Ascending aorta (tissue), 2 donors: ENCODE measurements around the gene PIK3R3. TPM values are rescaled to one million over a fixed set of nuclear protein-coding genes. Genes with fewer than 3 reads are reported as not detected.

Experiments
- DNase-seq, 2 donors: peaks; one replicate each; pipeline ENCODE4 v3.0.0-alpha.2; 2019; ENCODE audit warnings: low spot score in 2 of 2
- H3K27ac ChIP-seq, 2 donors: fragments of 200-600 bp; sonication (generic); one replicate each; pipeline ENCODE4 v1.5.1; 2016 to 2017; ENCODE audit warnings: mild to moderate bottlenecking in 1 of 2
- H3K27me3 ChIP-seq: fragments of 200-600 bp; sonication (generic); one replicate; pipeline ENCODE4 v1.5.1; 2017
- H3K36me3 ChIP-seq, 2 donors: fragments of 200-600 bp; sonication (generic); one replicate each; pipeline ENCODE4 v1.5.1; 2016
- H3K4me1 ChIP-seq, 2 donors: fragments of 200-600 bp; sonication (generic); one replicate each; pipeline ENCODE4 v1.5.1; 2016 to 2017; ENCODE audit warnings: mild to moderate bottlenecking in 1 of 2
- H3K4me3 ChIP-seq, 2 donors: fragments of 200-600 bp; sonication (generic); one replicate each; pipeline ENCODE4 v1.5.1; 2016 to 2017; ENCODE audit warnings: mild to moderate bottlenecking in 1 of 2
- H3K9me3 ChIP-seq, 2 donors: fragments of 200-600 bp; sonication (generic); one replicate each; pipeline ENCODE4 v1.5.1; 2016
- intact Hi-C: fragments of 100-400 bp; cut with DNase I; formaldehyde crosslinking; loops from one replicate; pipeline ENCODE4 v1.15.1; 2023
- total RNA-seq: library from RNA; depleted of rRNA; stranded (reverse); fragments of >200 nt; gene quantifications from one replicate; pipeline ENCODE4 v1.1.0, GENCODE V29; 2016
- TF ChIP-seq, protein P1 (sequence below), 3 experiments: fragments of 200-600 bp in 2 of 3; fragments of 450-650 bp in 1 of 3; sonication (generic) in 2 of 3; IDR thresholded peaks; one replicate each; pipeline ENCODE4 v1.5.1; 2016 to 2019; ENCODE audit warnings: antibody characterized with exemption in 3 of 3, mild to moderate bottlenecking in 1 of 3, moderate library complexity in 1 of 3

The PIK3R3 gene
- total RNA-seq, 1 donor from 2014 or later, result 33.1 TPM

DNA sequence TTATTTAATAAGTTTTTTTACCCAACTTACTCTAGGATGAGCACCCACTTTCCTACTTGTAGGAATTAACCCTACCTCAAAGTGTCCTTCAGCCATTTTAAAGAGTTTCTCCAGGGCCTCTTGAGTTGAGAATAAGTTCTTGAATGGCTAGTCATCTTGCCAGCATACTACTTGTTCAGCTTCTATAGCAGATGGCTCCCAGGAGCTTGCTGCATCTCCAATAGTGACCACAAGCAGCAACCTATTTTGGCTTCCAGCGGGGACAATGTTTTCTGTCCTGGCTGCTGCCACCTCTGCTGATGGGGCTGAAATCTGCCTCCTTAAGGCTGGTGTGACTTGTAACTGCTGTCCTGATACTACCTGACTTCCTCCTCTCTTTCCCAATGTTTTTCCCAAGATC lies 20.8 kb upstream of the PIK3R3 start:
- TF ChIP-seq, protein P1, sequence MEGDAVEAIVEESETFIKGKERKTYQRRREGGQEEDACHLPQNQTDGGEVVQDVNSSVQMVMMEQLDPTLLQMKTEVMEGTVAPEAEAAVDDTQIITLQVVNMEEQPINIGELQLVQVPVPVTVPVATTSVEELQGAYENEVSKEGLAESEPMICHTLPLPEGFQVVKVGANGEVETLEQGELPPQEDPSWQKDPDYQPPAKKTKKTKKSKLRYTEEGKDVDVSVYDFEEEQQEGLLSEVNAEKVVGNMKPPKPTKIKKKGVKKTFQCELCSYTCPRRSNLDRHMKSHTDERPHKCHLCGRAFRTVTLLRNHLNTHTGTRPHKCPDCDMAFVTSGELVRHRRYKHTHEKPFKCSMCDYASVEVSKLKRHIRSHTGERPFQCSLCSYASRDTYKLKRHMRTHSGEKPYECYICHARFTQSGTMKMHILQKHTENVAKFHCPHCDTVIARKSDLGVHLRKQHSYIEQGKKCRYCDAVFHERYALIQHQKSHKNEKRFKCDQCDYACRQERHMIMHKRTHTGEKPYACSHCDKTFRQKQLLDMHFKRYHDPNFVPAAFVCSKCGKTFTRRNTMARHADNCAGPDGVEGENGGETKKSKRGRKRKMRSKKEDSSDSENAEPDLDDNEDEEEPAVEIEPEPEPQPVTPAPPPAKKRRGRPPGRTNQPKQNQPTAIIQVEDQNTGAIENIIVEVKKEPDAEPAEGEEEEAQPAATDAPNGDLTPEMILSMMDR (IDR thresholded peaks at IDR 0.05), result no peak
- Histone ChIP-seq H3K4me3 (no peak overlapping the region), H3K9me3 (no peaks in the 10 kb centered on the region), H3K4me1 (no peaks in the 10 kb centered on the region), H3K27ac (no peak overlapping the region), H3K27me3 (no peaks in the 10 kb centered on the region), H3K36me3 (no peaks in the 10 kb centered on the region)
- intact Hi-C loops, result no loop called here
- DNase-seq, result no peak

DNA sequence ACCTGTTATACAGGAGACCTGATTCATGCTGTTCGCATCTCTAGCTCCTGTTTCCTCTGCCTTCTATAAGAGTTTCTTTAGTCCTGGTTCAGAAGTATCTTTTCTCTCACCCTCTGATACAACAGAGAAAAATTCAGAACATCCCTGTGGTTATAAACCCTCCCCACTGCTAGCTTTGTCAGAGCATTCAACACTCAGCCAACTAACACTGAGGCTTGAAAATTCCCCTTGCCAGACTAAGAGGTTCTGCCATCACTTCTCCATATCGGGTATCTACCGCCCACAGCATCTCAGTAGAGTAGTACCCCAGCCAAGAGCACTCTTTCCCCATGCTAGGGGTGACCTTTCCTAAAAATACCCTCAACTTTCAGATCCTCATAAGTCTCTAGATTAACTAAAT lies 19.6 kb upstream of the PIK3R3 start:
- Histone ChIP-seq H3K4me3 (no peak overlapping the region), H3K27ac (no peak overlapping the region), H3K4me1 (no peaks in the 10 kb centered on the region), H3K36me3 (no peaks in the 10 kb centered on the region), H3K9me3 (no peaks in the 10 kb centered on the region), H3K27me3 (no peaks in the 10 kb centered on the region)
- TF ChIP-seq, protein P1 (IDR thresholded peaks at IDR 0.05), result no peak
- intact Hi-C loops, result no loop called here
- no peak for DNase-seq

DNA sequence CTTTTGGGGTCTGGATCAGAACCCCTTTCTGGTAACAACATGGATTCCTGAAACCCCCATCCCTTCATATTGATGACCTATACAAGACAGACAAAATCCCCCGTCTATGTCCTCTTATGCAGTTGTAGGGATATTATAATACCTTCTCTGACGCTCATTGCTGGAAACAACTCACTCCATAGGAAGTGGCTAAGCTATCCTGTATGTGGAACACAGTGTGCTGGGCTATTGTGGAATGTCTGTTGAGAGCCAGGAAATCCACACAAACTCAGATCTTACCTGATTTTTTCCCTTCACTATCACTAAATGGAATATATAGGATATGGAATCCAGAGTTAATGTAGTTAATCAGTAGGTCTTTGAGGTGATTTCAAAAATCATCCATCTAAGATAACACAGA lies 17.7 kb upstream of the PIK3R3 start:
- Histone ChIP-seq H3K9me3 (no peaks in the 10 kb centered on the region), H3K27me3 (no peaks in the 10 kb centered on the region), H3K4me3 (no peak overlapping the region), H3K4me1 (no peaks in the 10 kb centered on the region), H3K27ac (no peak overlapping the region), H3K36me3 (no peaks in the 10 kb centered on the region)
- intact Hi-C loops, result no loop called here
- TF ChIP-seq, protein P1 (IDR thresholded peaks at IDR 0.05), result no peak
- no peak for DNase-seq

DNA sequence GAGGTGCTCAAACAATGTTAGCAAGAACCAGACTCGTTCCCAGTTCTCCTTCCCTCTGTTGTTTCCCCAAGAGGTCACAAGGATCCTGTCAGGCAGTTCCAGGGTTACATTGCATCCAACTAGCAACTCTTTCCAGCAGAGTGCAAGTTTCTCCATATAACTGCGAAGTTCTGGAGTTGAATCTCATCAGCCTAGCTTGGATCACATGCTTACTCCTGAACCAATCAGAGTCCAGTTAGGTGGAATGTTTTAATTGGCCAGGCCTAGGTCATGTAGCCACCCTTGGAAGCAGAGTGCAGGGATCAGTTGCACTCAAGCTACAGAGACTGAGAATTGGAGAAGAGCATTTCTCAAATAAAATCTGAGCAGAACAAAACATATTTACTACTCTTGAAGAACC lies 15.9 kb upstream of the PIK3R3 start:
- H3K9me3 ChIP-seq, result no peaks in the 10 kb centered on the region
- TF ChIP-seq, protein P1 (IDR thresholded peaks at IDR 0.05), result no peak
- intact Hi-C loops, result no loop called here
- H3K4me1 ChIP-seq, result no peaks in the 10 kb centered on the region
- DNase-seq, result no peak
- no peak overlapping the region for H3K4me3 ChIP-seq
- H3K27me3 ChIP-seq, result no peaks in the 10 kb centered on the region
- no peaks in the 10 kb centered on the region for H3K36me3 ChIP-seq
- no peak overlapping the region for H3K27ac ChIP-seq

DNA sequence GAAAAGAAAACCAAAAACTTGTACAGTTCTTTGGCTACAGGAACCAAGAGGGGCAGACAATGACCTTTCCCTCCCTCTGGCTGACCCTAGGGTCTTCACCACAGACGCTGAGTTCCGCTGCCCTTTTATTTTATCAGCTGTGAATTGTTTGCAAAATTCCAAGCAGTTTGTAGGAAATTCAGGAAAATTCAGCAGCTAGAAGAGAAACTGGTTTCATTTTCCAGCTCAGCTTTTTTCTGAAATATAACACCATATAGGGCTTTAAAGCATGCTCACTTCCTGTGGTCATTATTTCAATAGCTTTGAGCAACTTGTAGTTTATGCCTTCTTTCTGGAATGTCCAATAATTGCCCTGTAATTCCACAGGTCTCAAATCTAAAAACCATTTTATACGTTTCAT lies 5.5 kb upstream of the PIK3R3 start:
- DNase-seq, result no peak
- Histone ChIP-seq H3K9me3 (no peaks in the 10 kb centered on the region), H3K4me3 (peak overlapping the region in 1 of 2 donors; percentile 16), H3K27ac (peak overlapping the region; percentile 48 to 62), H3K36me3 (no peaks in the 10 kb centered on the region), H3K27me3 (no peaks in the 10 kb centered on the region), H3K4me1 (peaks cover 5 to 14% of the 10 kb centered on the region in 2 donors)
- TF ChIP-seq, protein P1 (IDR thresholded peaks at IDR 0.05), result no peak
- intact Hi-C loops, result loop anchor here (10.0 kb wide), 1 partner anchor 643 kb away; the partner anchor contains the start of gene TESK2

DNA sequence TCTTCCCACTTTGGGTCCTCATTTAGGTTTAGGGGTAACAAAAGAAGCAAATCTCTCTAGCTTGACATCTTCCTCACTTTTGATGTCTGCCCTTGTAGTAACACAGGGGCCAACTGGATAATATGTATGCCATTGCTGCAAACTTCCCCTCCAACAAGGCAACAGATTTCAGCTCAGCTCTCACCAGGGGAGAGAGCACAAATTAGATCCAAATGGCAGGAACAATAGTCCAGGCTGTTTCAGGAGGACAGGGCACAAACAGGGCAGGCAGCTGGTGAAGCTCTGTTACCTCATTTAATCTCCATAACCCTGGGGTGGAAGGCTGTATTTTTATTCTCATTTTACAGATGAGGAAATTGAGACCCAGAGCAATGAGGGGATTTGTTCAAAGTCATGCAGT lies 4.3 kb upstream of the PIK3R3 start:
- TF ChIP-seq, protein P1 (IDR thresholded peaks at IDR 0.05), result no peak
- Histone ChIP-seq H3K4me1 (peaks cover 5 to 14% of the 10 kb centered on the region in 2 donors), H3K27ac (no peak overlapping the region), H3K4me3 (no peak overlapping the region), H3K27me3 (no peaks in the 10 kb centered on the region), H3K36me3 (no peaks in the 10 kb centered on the region), H3K9me3 (no peaks in the 10 kb centered on the region)
- intact Hi-C loops, result loop anchor here (10.0 kb wide), 1 partner anchor 642 kb away; the partner anchor contains the start of gene TESK2
- DNase-seq, result no peak
